ENCODE measurements around the gene ARHGEF28.

The ARHGEF28 gene

DNA sequence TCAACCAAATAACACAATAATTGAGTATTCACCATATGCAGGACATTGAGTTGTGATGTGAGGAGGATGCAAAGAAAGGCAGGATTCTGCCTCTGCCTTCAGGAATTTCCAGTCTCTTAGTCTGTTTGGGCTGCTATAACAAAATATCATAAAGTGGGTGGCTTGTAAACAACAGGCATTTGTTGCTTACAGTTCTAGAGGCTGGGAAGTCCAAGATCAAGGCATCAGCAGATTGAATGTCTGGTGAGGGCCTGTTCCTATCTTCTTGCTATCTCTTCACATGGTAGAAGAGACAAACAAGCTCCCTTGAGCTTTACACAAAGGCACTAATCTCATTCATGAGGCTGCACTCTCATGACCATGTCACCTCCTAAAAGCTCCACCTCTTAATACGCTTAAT is 360.7 kb downstream of the ARHGEF28 start:
- no peaks in the 10 kb centered on the region for H3K36me3 ChIP-seq
- no peaks in the 10 kb centered on the region for H3K27me3 ChIP-seq
- TF ChIP-seq, protein P1, sequence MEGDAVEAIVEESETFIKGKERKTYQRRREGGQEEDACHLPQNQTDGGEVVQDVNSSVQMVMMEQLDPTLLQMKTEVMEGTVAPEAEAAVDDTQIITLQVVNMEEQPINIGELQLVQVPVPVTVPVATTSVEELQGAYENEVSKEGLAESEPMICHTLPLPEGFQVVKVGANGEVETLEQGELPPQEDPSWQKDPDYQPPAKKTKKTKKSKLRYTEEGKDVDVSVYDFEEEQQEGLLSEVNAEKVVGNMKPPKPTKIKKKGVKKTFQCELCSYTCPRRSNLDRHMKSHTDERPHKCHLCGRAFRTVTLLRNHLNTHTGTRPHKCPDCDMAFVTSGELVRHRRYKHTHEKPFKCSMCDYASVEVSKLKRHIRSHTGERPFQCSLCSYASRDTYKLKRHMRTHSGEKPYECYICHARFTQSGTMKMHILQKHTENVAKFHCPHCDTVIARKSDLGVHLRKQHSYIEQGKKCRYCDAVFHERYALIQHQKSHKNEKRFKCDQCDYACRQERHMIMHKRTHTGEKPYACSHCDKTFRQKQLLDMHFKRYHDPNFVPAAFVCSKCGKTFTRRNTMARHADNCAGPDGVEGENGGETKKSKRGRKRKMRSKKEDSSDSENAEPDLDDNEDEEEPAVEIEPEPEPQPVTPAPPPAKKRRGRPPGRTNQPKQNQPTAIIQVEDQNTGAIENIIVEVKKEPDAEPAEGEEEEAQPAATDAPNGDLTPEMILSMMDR (IDR thresholded peaks at IDR 0.05), result no peak
- H3K9me3 ChIP-seq, result no peaks in the 10 kb centered on the region
- no peak overlapping the region for H3K27ac ChIP-seq
- H3K4me1 ChIP-seq (ENCODE audit: control insufficient read depth in 1 of 2, insufficient read depth in 1 of 2, low read depth in 1 of 2, low read length in 1 of 2), result no peaks in the 10 kb centered on the region
- no peak overlapping the region for H3K4me3 ChIP-seq (ENCODE audit: low read depth in 1 of 2, low read length in 1 of 2)

- H3K9me3 ChIP-seq, result no peaks in the 10 kb centered on the region
- no peaks in the 10 kb centered on the region for H3K36me3 ChIP-seq
- H3K4me3 ChIP-seq (ENCODE audit: low read depth in 1 of 2, low read length in 1 of 2), result no peak overlapping the region
- H3K27me3 ChIP-seq, result no peaks in the 10 kb centered on the region
- TF ChIP-seq, protein P1 (IDR thresholded peaks at IDR 0.05), result no peak
- H3K27ac ChIP-seq, result no peak overlapping the region
- H3K4me1 ChIP-seq (ENCODE audit: control insufficient read depth in 1 of 2, insufficient read depth in 1 of 2, low read depth in 1 of 2, low read length in 1 of 2), result no peaks in the 10 kb centered on the region
These were observed 361.9 kb downstream of the ARHGEF28 start for GRCh38 chr5:73987915-73988314.

DNA sequence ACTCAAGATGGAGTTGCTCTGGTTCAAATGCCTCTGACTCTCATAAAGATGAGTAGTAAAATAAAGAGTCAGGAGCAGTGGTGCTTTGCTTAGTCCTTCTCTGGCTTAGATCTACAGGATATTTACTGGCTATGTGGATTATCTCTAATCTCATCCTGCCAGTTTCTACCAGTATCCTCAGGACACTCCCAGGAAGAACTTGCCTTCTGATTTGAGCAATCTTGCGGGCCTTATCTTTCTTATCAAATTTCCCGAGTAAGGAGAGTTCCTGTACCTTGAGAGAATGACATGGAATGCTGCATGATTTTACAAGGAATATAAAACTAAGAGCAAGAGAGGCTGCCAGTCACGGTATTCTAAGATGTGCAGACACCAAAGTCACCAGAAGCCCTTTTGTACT is 364.0 kb downstream of the ARHGEF28 start:
- Histone ChIP-seq H3K27ac (no peak overlapping the region), H3K36me3 (no peaks in the 10 kb centered on the region), H3K27me3 (no peaks in the 10 kb centered on the region), H3K4me1 (ENCODE audit: control insufficient read depth in 1 of 2, insufficient read depth in 1 of 2, low read depth in 1 of 2, low read length in 1 of 2) (no peaks in the 10 kb centered on the region), H3K9me3 (no peaks in the 10 kb centered on the region), H3K4me3 (ENCODE audit: low read depth in 1 of 2, low read length in 1 of 2) (no peak overlapping the region)
- TF ChIP-seq, protein P1 (IDR thresholded peaks at IDR 0.05), result no peak
